HG02642 (cell line): ENCODE data around the gene ROMO1.
A peak's percentile ranks its signal among the peaks of the same experiment; 100 is the strongest.
"Not testable (repeated sequence)": the region's sequence is repeated elsewhere in the genome, so short reads cannot be mapped to it uniquely, and the experiment has no call there.

Experiments used
- ATAC-seq: cut with Tn5 transposase; IDR thresholded peaks from one replicate; pipeline ENCODE4 v1.9.1; 2021; ENCODE audit warnings: mild to moderate bottlenecking; ENCODE audit not compliant: unreplicated experiment, poor library complexity

The ROMO1 gene

GRCh38 chr20:35680452-35681183 is 18.6 kb upstream of the ROMO1 start:
- ATAC-seq = no peak

- ATAC-seq = no peak
Observed at GRCh38 chr20:35681960-35682359, 17.2 kb upstream of the ROMO1 start.

GRCh38 chr20:35685368-35685767 is 13.8 kb upstream of the ROMO1 start:
- not testable (repeated sequence) for ATAC-seq

GRCh38 chr20:35686872-35687271 is 12.3 kb upstream of the ROMO1 start:
- not testable (repeated sequence) for ATAC-seq

GRCh38 chr20:35690265-35690664 is 8.9 kb upstream of the ROMO1 start:
- no peak for ATAC-seq

DNA sequence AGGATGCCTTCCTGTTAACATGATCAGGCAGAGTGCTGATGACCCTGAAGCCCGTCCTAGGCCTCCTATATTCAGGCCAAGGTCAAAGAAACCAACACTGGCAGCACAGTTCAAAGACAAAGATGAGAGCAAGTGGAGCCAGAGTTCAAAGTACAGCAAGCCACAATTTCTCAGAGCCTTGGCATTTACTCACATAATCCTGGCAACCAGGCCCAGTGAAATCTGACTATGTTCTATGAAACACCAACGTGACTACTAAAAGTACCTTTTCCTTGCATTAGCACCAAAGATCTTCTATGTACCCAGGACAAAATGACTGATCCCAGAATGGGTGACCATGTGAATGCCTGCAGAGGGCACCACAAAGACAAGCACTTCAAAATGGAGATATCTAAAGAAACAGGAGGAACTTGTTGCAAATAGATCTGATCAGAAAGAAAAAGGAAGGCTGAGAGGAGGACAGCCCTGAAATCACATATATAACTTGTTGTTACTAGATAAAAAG is 3.9 kb upstream of the ROMO1 start:
- no peak for ATAC-seq

DNA sequence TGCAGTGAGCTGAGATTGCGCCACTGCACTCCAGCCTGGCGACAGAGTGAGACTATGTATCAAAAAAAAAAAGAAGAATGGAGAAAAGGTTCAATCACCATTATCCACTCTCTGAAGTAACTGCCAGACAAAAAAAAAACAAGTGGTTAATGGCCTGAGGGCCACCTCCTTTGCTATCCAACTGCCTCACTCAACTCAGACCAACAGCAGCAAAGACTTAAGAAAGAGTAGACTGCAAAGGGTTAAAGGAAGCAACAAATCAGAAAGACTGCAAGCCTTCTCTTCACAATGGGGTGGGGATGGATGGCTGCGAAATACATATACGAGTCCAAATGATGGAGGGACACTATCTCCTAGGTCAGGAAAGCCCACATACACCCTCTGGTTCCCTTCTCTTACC is 3.2 kb upstream of the ROMO1 start:
- ATAC-seq = no peak

DNA sequence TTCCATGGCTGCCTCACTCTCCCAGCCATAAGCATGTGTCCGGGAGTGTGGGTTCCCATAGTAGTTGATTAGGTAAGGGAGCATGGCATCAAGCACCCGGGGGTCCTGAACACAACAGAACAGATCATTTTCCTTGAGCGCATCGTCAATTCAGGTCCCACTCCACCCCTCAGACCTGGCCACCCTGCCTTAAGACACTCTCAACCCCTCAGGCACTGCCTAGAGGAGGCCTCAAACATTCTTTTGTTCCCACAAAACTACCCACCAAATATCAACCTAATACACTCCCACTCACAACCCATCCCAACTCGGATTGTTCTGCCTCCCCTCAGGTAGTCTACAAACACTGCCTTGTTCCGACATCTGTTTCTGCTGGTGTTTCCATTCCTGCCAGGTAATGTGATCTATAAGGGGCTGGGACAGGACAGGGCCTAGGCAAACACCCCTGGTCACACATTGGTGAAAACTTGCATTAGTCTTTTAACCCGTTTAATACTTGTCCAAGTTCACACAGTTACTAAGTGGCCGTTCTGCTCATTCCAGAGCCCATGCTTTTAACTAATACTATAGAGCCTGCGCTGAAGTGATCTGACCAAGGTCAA is 1.4 kb upstream of the ROMO1 start:
- ATAC-seq = no peak

GRCh38 chr20:35698298-35699126 is 693 bp upstream of the ROMO1 start:
- peak; percentile 41 for ATAC-seq

DNA sequence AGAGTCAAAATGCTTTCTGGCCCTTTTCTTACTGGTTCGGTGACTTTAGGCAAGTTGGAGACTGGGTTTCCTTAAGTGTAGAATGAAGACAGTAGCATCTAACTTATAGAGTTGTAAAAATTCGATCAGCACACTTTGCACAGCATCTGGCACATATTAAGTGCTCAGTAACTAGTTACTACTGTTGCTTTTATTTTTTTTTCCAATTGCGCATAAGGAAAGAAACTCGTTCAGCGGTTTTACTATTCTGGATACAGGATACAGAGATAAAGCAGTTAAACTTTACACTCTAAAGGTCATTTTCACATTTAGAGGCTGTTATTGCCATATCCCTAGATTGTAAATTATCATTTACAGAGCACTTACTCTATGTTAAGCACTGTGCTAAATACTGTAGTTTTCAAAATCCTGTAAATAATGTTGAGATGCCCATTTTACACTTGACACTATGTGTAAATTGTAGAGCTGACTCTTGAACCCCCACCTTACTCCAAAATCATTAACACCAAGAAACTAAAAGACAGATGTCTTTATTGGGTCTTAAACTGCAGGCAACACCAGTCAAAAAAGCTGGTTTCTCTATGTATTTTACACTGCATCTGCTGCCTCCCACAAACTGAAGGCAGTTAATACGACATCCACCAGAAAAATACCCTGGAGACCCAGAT is 886 bp downstream of the ROMO1 start:
- ATAC-seq = no peak

GRCh38 chr20:35700625-35701148 is 1.5 kb downstream of the ROMO1 start:
- ATAC-seq = no peak

DNA sequence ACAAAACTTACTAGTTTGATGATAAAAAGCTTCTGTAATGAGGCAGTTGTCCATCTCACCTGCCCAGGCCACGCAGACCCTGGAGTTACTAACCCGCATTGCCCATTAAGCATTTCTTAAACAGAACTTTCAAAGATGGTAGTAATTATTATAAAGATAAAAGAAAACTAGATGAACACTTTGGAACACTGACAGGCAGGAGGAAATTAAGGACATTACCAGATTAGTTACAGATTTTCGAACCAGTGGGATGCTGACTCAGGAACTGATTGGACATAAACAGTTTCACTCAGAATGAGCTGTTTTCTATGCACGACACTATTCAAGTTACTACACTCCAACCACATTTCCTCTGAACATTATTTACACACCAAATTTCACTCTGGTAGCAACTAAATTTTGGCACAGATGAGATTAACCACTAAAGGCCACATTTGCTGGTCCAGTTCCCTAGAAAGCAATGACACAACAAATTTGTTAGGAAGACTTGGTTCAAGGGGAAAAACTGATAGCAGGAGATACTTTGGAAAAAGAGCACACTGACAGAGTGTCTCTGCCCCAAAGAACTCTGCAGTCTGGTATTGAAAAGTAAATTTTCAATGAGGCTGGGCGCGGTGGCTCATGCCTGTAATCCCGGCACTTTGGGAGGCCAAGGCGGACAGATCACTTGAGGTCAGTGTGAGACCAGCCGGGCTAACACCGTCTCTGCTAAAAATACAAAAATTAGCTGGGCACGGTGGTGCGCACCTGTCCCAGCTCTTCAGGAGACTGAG is 3.0 kb downstream of the ROMO1 start:
- no peak for ATAC-seq

DNA sequence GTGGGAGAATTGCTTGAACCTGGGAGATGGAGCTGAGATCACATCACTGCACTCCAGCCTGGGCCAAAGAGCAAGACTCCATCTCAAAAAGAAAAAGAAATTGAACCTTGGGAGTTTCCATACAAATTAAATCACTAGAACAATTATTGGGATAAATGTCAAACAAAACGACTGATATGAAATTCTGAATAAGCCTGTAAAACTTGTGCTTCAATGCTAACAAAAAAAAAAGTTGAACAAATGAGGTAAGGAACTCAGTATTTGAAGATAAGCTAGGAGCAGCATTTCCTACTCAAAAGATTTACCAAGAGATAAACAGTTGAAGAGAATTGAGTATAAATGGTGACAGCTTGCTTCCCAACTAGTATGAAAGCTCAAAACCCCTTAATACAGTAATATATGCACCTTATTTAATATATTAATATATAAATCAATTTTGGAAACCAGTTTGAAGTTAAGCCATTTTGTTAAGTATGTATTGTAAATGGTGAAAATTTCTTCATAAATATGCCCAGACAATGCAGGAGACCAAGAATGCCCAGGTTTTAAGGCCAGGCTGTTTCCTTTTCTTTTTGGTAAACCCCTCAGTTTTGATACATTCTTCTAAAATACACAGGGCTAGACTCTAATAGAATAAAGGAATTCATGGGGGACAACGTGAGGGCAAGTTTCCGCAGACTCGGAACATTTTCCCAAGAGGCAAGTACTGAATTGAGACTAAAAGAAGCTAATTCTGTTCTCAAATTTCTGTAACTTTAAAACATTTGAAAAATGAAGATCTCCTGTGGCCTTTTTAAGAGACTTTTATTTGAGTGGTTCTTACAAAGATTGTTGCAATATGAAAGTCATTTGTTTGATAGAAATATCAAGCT is 3.9 kb downstream of the ROMO1 start:
- no peak for ATAC-seq

DNA sequence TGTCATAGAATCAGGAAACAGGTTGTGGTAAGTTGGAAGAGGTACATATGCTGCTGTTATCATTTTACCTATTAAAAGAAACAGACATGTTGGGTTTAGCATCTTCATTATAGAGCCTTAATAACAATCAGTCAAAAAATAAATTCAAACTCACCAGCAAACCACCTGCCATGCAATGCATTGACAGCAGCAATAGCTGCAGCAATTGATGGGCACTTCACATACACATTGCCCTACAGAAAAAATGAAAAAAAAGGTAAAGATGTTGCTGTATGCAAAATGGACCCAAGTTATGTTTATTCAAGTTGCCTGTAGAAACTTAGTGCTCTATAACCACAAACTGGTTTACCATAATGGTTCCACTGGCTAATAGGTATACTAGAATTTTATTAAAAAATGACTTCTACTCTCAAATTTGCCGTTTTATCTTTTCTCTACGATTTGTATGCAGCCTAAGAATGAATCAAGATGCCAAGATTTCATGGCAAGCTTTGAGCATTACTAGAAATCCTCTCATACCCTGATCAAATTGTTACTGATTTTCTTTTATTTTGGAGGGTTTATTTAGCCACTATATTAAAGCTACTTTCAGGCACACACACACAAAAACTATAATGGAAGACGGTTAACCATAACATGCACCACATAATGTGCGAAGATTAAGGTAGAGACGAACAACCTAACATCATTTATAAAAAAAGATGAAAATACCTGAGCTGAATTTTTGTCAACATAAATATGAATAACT is 5.5 kb downstream of the ROMO1 start:
- no peak for ATAC-seq

DNA sequence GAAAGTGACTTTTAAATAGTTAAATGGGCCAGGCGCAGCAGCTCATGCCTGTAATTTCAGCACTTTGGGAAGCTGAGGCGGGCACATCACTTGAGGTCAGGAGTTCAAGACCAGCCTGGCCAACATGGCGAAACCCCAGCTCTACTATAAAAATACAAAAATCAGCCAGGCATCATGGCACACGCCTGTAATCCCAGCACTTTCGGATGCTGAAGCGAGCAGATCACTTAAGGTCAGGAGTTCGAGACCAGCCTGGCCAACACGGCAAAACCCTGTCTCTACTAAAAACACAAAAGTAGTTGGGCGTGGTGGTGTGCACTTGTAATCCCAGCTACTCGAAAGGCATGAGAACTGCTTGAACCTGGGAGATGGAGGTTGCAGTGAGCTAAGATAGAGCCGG is 6.7 kb downstream of the ROMO1 start:
- ATAC-seq = not testable (repeated sequence)

GRCh38 chr20:35706591-35707529 is 7.7 kb downstream of the ROMO1 start:
- not testable (repeated sequence) for ATAC-seq

- ATAC-seq = no peak
Observed at GRCh38 chr20:35708502-35708901, 9.3 kb downstream of the ROMO1 start.
